ENCODE results near the gene LPAR2.

- TF ChIP-seq CTCF (optimal IDR thresholded peaks at IDR 0.05 in 1 of 3, IDR thresholded peaks at IDR 0.05 in 1 of 3, conservative IDR thresholded peaks at IDR 0.05 in 1 of 3; ENCODE audit: extremely low read depth in 1 of 3, insufficient read depth in 2 of 3, low read length in 3 of 3) (no peak), EZH2 (IDR thresholded peaks at IDR 0.05; ENCODE audit: low read length) (no peak)
Measured at GRCh38 chr19:19624032-19624570, 3.9 kb downstream of the LPAR2 start.

Measured in keratinocyte (primary cell).